IMR-90 (cell line): ENCODE data around the gene ARMC9. TPM values are rescaled to one million over a fixed set of nuclear protein-coding genes. Genes with fewer than 3 reads are reported as not detected.
A peak's percentile ranks its signal among the peaks of the same experiment; 100 is the strongest.

ENCODE experiments used
- ATAC-seq: fragments of 200-7000 bp; cut with Tn5 transposase; 2 replicates; pipeline ENCODE4 v1.9.1; 2020; ENCODE audit warnings: low read depth, mild to moderate bottlenecking, moderate library complexity
- BruUV-seq: library from RNA; stranded (reverse); fragments of 400-500 nt; replicated peaks from 2 replicates; lab custom pipeline; 2021; lab: Mats Ljungman, UMichigan
- CTCF ChIA-PET: fragments of 300-600 bp; formaldehyde crosslinking; extraction: SDS; loops from one replicate; lab custom pipeline; 2021; ENCODE audit warnings: antibody characterized with exemption; lab: Yijun Ruan, JAX
- POLR2A ChIA-PET: fragments of 300-600 bp; sonication (Branson Sonifier 250); formaldehyde crosslinking; loops from one replicate; lab custom pipeline; 2022; ENCODE audit warnings: antibody characterized with exemption; ENCODE audit not compliant: unreplicated experiment; lab: Charles Lee
- DNase-seq: peaks from one replicate; pipeline ENCODE4 v3.0.0; 2013
- H2AFZ ChIP-seq: replicated peaks from 2 replicates; pipeline ENCODE3; 2013; ENCODE audit warnings: low read length, mild to moderate bottlenecking; ENCODE audit not compliant: poor library complexity
- H2AK5ac ChIP-seq: 2 replicates; pipeline ENCODE4 v1.6.1; 2013; ENCODE audit warnings: low read depth, low read length, inconsistent platforms
- H2AK9ac ChIP-seq: replicated peaks from 2 replicates; pipeline ENCODE3; 2013; ENCODE audit warnings: mild to moderate bottlenecking, low read depth, low read length, moderate library complexity; ENCODE audit not compliant: poor library complexity
- H2BK120ac ChIP-seq: 2 replicates; pipeline ENCODE4 v1.6.1; 2013; ENCODE audit warnings: low read depth, low read length, inconsistent platforms
- H2BK15ac ChIP-seq: 3 replicates; pipeline ENCODE4 v1.6.1; 2013; ENCODE audit warnings: low read depth, low read length, inconsistent platforms
- H2BK20ac ChIP-seq: 2 replicates; pipeline ENCODE4 v1.6.1; 2013; ENCODE audit warnings: low read depth, mild to moderate bottlenecking, inconsistent platforms, low read length, moderate library complexity
- H2BK5ac ChIP-seq: 2 replicates; pipeline ENCODE4 v1.6.1; 2013; ENCODE audit warnings: mild to moderate bottlenecking, low read depth, low read length, inconsistent platforms; ENCODE audit not compliant: poor library complexity, severe bottlenecking
- H3K14ac ChIP-seq: replicated peaks from 2 replicates; pipeline ENCODE4 v1.6.1; 2013; ENCODE audit warnings: low read depth, low read length, inconsistent platforms
- H3K18ac ChIP-seq: 2 replicates; pipeline ENCODE4 v1.6.1; 2013; ENCODE audit warnings: low read depth, low read length, control low read depth
- H3K23ac ChIP-seq: 2 replicates; pipeline ENCODE4 v1.6.1; 2013; ENCODE audit warnings: low read depth, low read length, inconsistent platforms
- H3K27ac ChIP-seq: 2 replicates; pipeline ENCODE4 v1.5.1; 2013; ENCODE audit warnings: mild to moderate bottlenecking, control low read depth, low read length; ENCODE audit not compliant: insufficient read depth
- H3K27me3 ChIP-seq: 2 replicates; pipeline ENCODE4 v1.6.1; 2013; ENCODE audit warnings: low read length; ENCODE audit not compliant: control insufficient read depth, insufficient read depth
- H3K36me3 ChIP-seq: 2 replicates; pipeline ENCODE4 v1.6.1; 2013; ENCODE audit warnings: low read length, mixed read lengths; ENCODE audit not compliant: control insufficient read depth, insufficient read depth
- H3K4ac ChIP-seq: 2 replicates; pipeline ENCODE4 v1.6.1; 2013; ENCODE audit warnings: low read depth, low read length, inconsistent platforms
- H3K4me1 ChIP-seq: 2 replicates; pipeline ENCODE4 v1.6.1; 2013; ENCODE audit warnings: low read length, mixed read lengths; ENCODE audit not compliant: control insufficient read depth, insufficient read depth
- H3K4me2 ChIP-seq: 2 replicates; pipeline ENCODE4 v1.6.1; 2013; ENCODE audit warnings: low read depth, mild to moderate bottlenecking, control low read depth, low read length, moderate library complexity
- H3K4me3 ChIP-seq: 2 replicates; pipeline ENCODE4 v1.5.1; 2013; ENCODE audit warnings: low read depth, mild to moderate bottlenecking, control low read depth, low read length, moderate library complexity; ENCODE audit not compliant: insufficient read depth
- H3K56ac ChIP-seq: 2 replicates; pipeline ENCODE4 v1.6.1; 2013; ENCODE audit warnings: low read length, inconsistent platforms; ENCODE audit not compliant: insufficient read depth; ENCODE audit errors: extremely low read depth
- H3K79me1 ChIP-seq, 2 experiments: 2 replicates each; pipeline ENCODE4 v1.6.1; 2013; ENCODE audit warnings: low read length in 2 of 2, inconsistent platforms in 1 of 2, low read depth in 1 of 2
- H3K9ac ChIP-seq: 2 replicates; pipeline ENCODE4 v1.6.1; 2013; ENCODE audit warnings: low read depth, low read length, control low read depth
- H3K9me1 ChIP-seq: 2 replicates; pipeline ENCODE4 v1.6.1; 2013; ENCODE audit warnings: low read length, inconsistent platforms; ENCODE audit not compliant: insufficient read depth
- H3K9me3 ChIP-seq: 2 replicates; pipeline ENCODE4 v1.6.1; 2013; ENCODE audit warnings: low read length; ENCODE audit not compliant: control insufficient read depth, insufficient read depth
- H4K20me1 ChIP-seq: 2 replicates; pipeline ENCODE4 v1.6.1; 2013; ENCODE audit warnings: low read length, inconsistent platforms; ENCODE audit not compliant: insufficient read depth
- H4K5ac ChIP-seq: 2 replicates; pipeline ENCODE4 v1.6.1; 2013; ENCODE audit warnings: mild to moderate bottlenecking, low read depth, low read length, control low read depth
- H4K8ac ChIP-seq, 2 experiments: 2 replicates each; pipeline ENCODE4 v1.6.1; 2013; ENCODE audit warnings: low read depth in 2 of 2, low read length in 2 of 2, control low read depth in 1 of 2, inconsistent platforms in 1 of 2
- H4K91ac ChIP-seq: 2 replicates; pipeline ENCODE4 v1.6.1; 2013; ENCODE audit warnings: low read depth, low read length, inconsistent platforms; ENCODE audit not compliant: insufficient read depth
- BHLHE40 ChIP-seq: fragments of 150-350 bp; IDR thresholded peaks from 2 replicates; pipeline ENCODE4 v1.6.1; 2016; ENCODE audit warnings: mild to moderate bottlenecking, low read depth, low read length
- CEBPB ChIP-seq: IDR thresholded peaks from 2 replicates; pipeline ENCODE4 v1.6.1; 2012; ENCODE audit warnings: low read depth, low read length, improper control_type of control experiment
- CHD1 ChIP-seq: IDR thresholded peaks from 2 replicates; pipeline ENCODE4 v1.6.1; 2012; ENCODE audit warnings: low read depth, low read length, improper control_type of control experiment
- CTCF ChIP-seq: conservative IDR thresholded peaks from 2 replicates; pipeline ENCODE4 v1.5.1; 2012; ENCODE audit warnings: mild to moderate bottlenecking, low read depth, low read length, improper control_type of control experiment
- ELK1 ChIP-seq: fragments of 150-350 bp; IDR thresholded peaks from 2 replicates; pipeline ENCODE4 v1.6.1; 2016; ENCODE audit warnings: low read depth, mild to moderate bottlenecking, low read length, moderate library complexity, borderline replicate concordance
- FOS ChIP-seq: fragments of 150-350 bp; IDR thresholded peaks from 2 replicates; pipeline ENCODE4 v1.6.1; 2016; ENCODE audit warnings: low read depth, low read length
- MAFK ChIP-seq: IDR thresholded peaks from 2 replicates; pipeline ENCODE4 v1.6.1; 2012; ENCODE audit warnings: low read depth, low read length, improper control_type of control experiment
- MAZ ChIP-seq: IDR thresholded peaks from 2 replicates; pipeline ENCODE4 v1.6.1; 2012; ENCODE audit warnings: low read depth, mild to moderate bottlenecking, low read length, improper control_type of control experiment, moderate library complexity, borderline replicate concordance
- MXI1 ChIP-seq: IDR thresholded peaks from 2 replicates; pipeline ENCODE4 v1.6.1; 2012; ENCODE audit warnings: low read depth, mild to moderate bottlenecking, low read length, moderate library complexity, borderline replicate concordance
- POLR2A ChIP-seq: IDR thresholded peaks from 2 replicates; pipeline ENCODE4 v1.6.1; 2012; ENCODE audit warnings: mild to moderate bottlenecking, low read depth, low read length
- RAD21 ChIP-seq: IDR thresholded peaks from 2 replicates; pipeline ENCODE4 v1.6.1; 2012; ENCODE audit warnings: low read length, improper control_type of control experiment
- RCOR1 ChIP-seq: IDR thresholded peaks from 2 replicates; pipeline ENCODE4 v1.6.1; 2012; ENCODE audit warnings: mild to moderate bottlenecking, low read length, improper control_type of control experiment; ENCODE audit not compliant: insufficient replicate concordance
- RFX5 ChIP-seq: IDR thresholded peaks from 2 replicates; pipeline ENCODE4 v1.8.0; 2012; ENCODE audit warnings: low read depth, mild to moderate bottlenecking, low read length, moderate library complexity
- SMC3 ChIP-seq: fragments of 150-350 bp; IDR thresholded peaks from 2 replicates; pipeline ENCODE4 v1.6.1; 2016; ENCODE audit warnings: low read depth, mild to moderate bottlenecking, antibody characterized with exemption, low read length, moderate library complexity
- USF2 ChIP-seq: fragments of 150-350 bp; IDR thresholded peaks from 2 replicates; pipeline ENCODE4 v1.6.1; 2017; ENCODE audit warnings: mild to moderate bottlenecking, antibody characterized with exemption, low read length, low read depth
- WGBS, 2 experiments: methylation state at CpG; one replicate each; pipeline versions ENCODE4 v1.1.5 to v1.1.7; 2013; ENCODE audit warnings: missing lambda C conversion rate in 2 of 2; ENCODE audit not compliant: insufficient read length in 1 of 2; ENCODE audit errors: extremely low coverage in 2 of 2; 5-methylcytosine and 5-hydroxymethylcytosine counted together
- dilution Hi-C: fragments of 300-500 bp; cut with HindIII; formaldehyde crosslinking; loops from one replicate; pipeline ENCODE4 v1.14.3; 2018; ENCODE audit warnings: low sequenced_read_pairs; ENCODE audit not compliant: unreplicated experiment
- in situ Hi-C: fragments of 300-500 bp; cut with MboI; formaldehyde crosslinking; loops from 3 replicates; pipeline ENCODE4 v1.14.3; 2019; ENCODE audit warnings: low sequenced_read_pairs, inconsistent platforms, mixed read lengths
- intact Hi-C: fragments of 100-400 bp; cut with micrococcal nuclease; formaldehyde crosslinking; loops from 2 replicates; pipeline ENCODE4 v1.10.0; 2022
- polyA plus RNA-seq, 3 experiments: library from polyadenylated mRNA; depleted of rRNA; stranded (reverse); fragments of >200 nt; gene quantifications; 2 replicates each; pipeline ENCODE4 v1.2.3, GENCODE V29; 2012; ENCODE audit warnings: low replicate concordance in 1 of 3
- total RNA-seq: library from RNA; depleted of rRNA; stranded (reverse); fragments of >200 nt; gene quantifications from 2 replicates; pipeline ENCODE4 v1.2.3, GENCODE V29; 2012

ARMC9 gene
- total and polyA plus RNA-seq, 2 of the 4 experiments (the other 2 are of a cell fraction), result 36.0 to 46.6 TPM

GRCh38 chr2:231197706-231198290, 633 bp upstream of the ARMC9 start:
- Histone ChIP-seq H3K27me3 (no peaks in the 10 kb centered on the region), H3K27ac (peak overlapping the region; percentile 92), H3K79me1 (peaks cover 25 to 49% of the 10 kb centered on the region in 2 experiments), H2BK5ac (peak overlapping the region; percentile 88), H3K14ac (peak overlapping the region; percentile 98), H3K4me2 (peak overlapping the region; percentile 91), H3K4me3 (peak overlapping the region; percentile 95), H2BK20ac (peak overlapping the region; percentile 58), H3K18ac (peak overlapping the region; percentile 84), H4K91ac (peak overlapping the region; percentile 95), H2AK9ac (peak overlapping the region; percentile 80), H3K36me3 (peaks cover 2% of the 10 kb centered on the region; the same call in 1 of the 2 replicates), H2AFZ (peak overlapping the region; percentile 97), H2AK5ac (peak overlapping the region; percentile 81), H3K9me1 (peaks cover 18% of the 10 kb centered on the region), H3K4me1 (peaks cover 11% of the 10 kb centered on the region; the same call in 1 of the 2 replicates), H4K8ac (peak overlapping the region; percentile 97 to 98), H2BK120ac (peak overlapping the region; percentile 84), H3K9me3 (no peaks in the 10 kb centered on the region), H3K56ac (peak overlapping the region; percentile 97), H4K5ac (peak overlapping the region; percentile 100), H3K9ac (peak overlapping the region; percentile 96), H2BK15ac (peak overlapping the region; percentile 57; the same call in 2 of the 3 replicates), H3K4ac (peak overlapping the region; percentile 97), H4K20me1 (peaks cover 4% of the 10 kb centered on the region; the same call in 1 of the 2 replicates), H3K23ac (peak overlapping the region; percentile 94)
- TF ChIP-seq CTCF (no peak), MAFK (no peak), CEBPB (no peak), MXI1 (no peak), CHD1 (no peak), RAD21 (no peak), BHLHE40 (no peak), POLR2A (no peak), RCOR1 (no peak), MAZ (no peak), RFX5 (no peak), FOS (no peak), USF2 (no peak), SMC3 (no peak), ELK1 (no peak)
- ATAC-seq, result no peak
- no peak for DNase-seq
- POLR2A ChIA-PET, result no interaction called here
- WGBS, 2 experiments, result 4% methylated on average over 3 of the region's 11 CpGs; no CpG with 5 or more reads in 1 of the 2 experiments
- dilution Hi-C loops (no loop called here), intact Hi-C loops (loop anchor here (2.0 kb wide), 1 partner anchor 25 kb away; no protein-coding TSS in a partner anchor), in situ Hi-C loops (no loop called here)
- CTCF ChIA-PET, result no interaction called here
- BruUV-seq, result no TSS peak
